ENCODE data around the gene GSTA4.

DNA sequence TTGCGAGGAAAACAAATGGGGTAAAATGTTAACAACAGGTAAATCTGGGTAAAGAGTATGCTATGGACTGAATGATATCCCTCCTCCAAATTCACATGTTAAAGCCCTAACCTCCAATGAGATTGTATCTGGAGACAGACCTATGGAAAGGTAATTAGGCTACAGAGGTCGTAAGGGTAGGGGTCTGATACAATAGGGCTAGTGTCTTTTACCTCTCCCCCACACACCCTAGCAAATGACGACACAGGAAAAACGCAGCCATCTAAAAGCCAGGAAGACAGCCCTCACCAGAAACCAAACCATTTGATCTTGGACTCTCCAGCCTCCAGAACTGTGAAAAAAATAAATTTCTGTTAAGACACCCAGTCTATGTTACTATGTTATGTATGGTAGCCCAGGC, 49.5 kb upstream of the GSTA4 start:
- TF ChIP-seq POLR2A (IDR thresholded peaks at IDR 0.05) (no peak), POLR2AphosphoS5 (IDR thresholded peaks at IDR 0.05) (no peak)
- TF ChIP-seq, protein P1, sequence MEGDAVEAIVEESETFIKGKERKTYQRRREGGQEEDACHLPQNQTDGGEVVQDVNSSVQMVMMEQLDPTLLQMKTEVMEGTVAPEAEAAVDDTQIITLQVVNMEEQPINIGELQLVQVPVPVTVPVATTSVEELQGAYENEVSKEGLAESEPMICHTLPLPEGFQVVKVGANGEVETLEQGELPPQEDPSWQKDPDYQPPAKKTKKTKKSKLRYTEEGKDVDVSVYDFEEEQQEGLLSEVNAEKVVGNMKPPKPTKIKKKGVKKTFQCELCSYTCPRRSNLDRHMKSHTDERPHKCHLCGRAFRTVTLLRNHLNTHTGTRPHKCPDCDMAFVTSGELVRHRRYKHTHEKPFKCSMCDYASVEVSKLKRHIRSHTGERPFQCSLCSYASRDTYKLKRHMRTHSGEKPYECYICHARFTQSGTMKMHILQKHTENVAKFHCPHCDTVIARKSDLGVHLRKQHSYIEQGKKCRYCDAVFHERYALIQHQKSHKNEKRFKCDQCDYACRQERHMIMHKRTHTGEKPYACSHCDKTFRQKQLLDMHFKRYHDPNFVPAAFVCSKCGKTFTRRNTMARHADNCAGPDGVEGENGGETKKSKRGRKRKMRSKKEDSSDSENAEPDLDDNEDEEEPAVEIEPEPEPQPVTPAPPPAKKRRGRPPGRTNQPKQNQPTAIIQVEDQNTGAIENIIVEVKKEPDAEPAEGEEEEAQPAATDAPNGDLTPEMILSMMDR (IDR thresholded peaks at IDR 0.05): no peak

Measured in upper lobe of left lung (tissue), 4 donors.